DMS53 treated with DMSO at 0.1 percent for 48 hours (cell line): ENCODE measurements around the gene TTC4.
"Not testable (repeated sequence)": the region's sequence is repeated elsewhere in the genome, so short reads cannot be mapped to it uniquely, and the experiment has no call there.

Experiments
- DNase-seq: peaks from one replicate; lab custom pipeline; 2025; ENCODE audit not compliant: unreplicated experiment; lab: John Stamatoyannopoulos, UW

TTC4 gene

GRCh38 chr1:54745864-54746263, 30.2 kb downstream of the TTC4 start:
- no peak for DNase-seq

- DNase-seq = no peak
Measured at GRCh38 chr1:54748094-54748835, 32.6 kb downstream of the TTC4 start.

GRCh38 chr1:54750596-54750995, 34.9 kb downstream of the TTC4 start:
- no peak for DNase-seq

GRCh38 chr1:54751426-54751825, 35.8 kb downstream of the TTC4 start:
- no peak for DNase-seq

- no peak for DNase-seq
Measured at GRCh38 chr1:54754045-54754444, 38.4 kb downstream of the TTC4 start.

GRCh38 chr1:54754486-54755285, 39.0 kb downstream of the TTC4 start:
- no peak for DNase-seq

GRCh38 chr1:54757833-54758232, 42.2 kb downstream of the TTC4 start:
- DNase-seq = no peak

GRCh38 chr1:54758678-54759348, 43.2 kb downstream of the TTC4 start:
- DNase-seq = no peak

- no peak for DNase-seq
Measured at GRCh38 chr1:54763816-54764132, 48.1 kb downstream of the TTC4 start.

- peak; percentile 100 for DNase-seq
Measured at GRCh38 chr1:54764133-54764921, 48.7 kb downstream of the TTC4 start, which contains the start of gene PARS2. PARS2 (minus strand) TSS chr1:54764523; CDS start chr1:54759161, 5,362 bp downstream.

- DNase-seq = no peak
Measured at GRCh38 chr1:54764922-54765561, 49.4 kb downstream of the TTC4 start.

GRCh38 chr1:54766726-54767125, 51.1 kb downstream of the TTC4 start:
- no peak for DNase-seq

GRCh38 chr1:54767526-54767925, 51.9 kb downstream of the TTC4 start:
- no peak for DNase-seq

GRCh38 chr1:54768093-54768492, 52.4 kb downstream of the TTC4 start:
- DNase-seq = no peak

- DNase-seq = no peak
Measured at GRCh38 chr1:54772951-54773350, 57.3 kb downstream of the TTC4 start.

- peak; percentile 63 for DNase-seq
Measured at GRCh38 chr1:54774820-54775498, 59.3 kb downstream of the TTC4 start.

GRCh38 chr1:54775828-54776721, 60.4 kb downstream of the TTC4 start:
- not testable (repeated sequence) for DNase-seq

- no peak for DNase-seq
Measured at GRCh38 chr1:54777011-54777410, 61.4 kb downstream of the TTC4 start.

- DNase-seq = no peak
Measured at GRCh38 chr1:54777431-54777830, 61.8 kb downstream of the TTC4 start.
